AG09309 (cell line): ENCODE measurements around the gene FGF14.

ENCODE experiments used
- DNase-seq: peaks from one replicate; pipeline ENCODE4 v3.0.0-alpha.2; 2010; ENCODE audit warnings: low read depth
- H3K4me3 ChIP-seq: 2 replicates; pipeline ENCODE4 v1.5.1; 2011; ENCODE audit warnings: mild to moderate bottlenecking, low read depth, low read length, moderate library complexity; ENCODE audit not compliant: control insufficient read depth
- CTCF ChIP-seq: IDR thresholded peaks from 2 replicates; pipeline ENCODE4 v1.5.1; 2011; ENCODE audit warnings: mild to moderate bottlenecking, low read depth, low read length, inconsistent platforms; ENCODE audit not compliant: insufficient read depth, control insufficient read depth; ENCODE audit errors: missing control alignments

Gene FGF14

GRCh38 chr13:101767131-101767530 is 634.7 kb downstream of the FGF14 start:
- TF ChIP-seq CTCF: no peak
- no peak for DNase-seq
- H3K4me3 ChIP-seq: no peak overlapping the region

GRCh38 chr13:101763191-101763590 is 638.7 kb downstream of the FGF14 start:
- no peak for DNase-seq
- H3K4me3 ChIP-seq: no peak overlapping the region
- TF ChIP-seq CTCF: no peak

- peak; percentile 14 for DNase-seq
- peak; percentile 49 for TF ChIP-seq CTCF
- no peak overlapping the region for H3K4me3 ChIP-seq
Observed at GRCh38 chr13:101757446-101758039, 644.3 kb downstream of the FGF14 start.

- TF ChIP-seq CTCF: no peak
- no peak overlapping the region for H3K4me3 ChIP-seq
- no peak for DNase-seq
Observed at GRCh38 chr13:101755228-101755887, 646.5 kb downstream of the FGF14 start.

- H3K4me3 ChIP-seq: no peak overlapping the region
- TF ChIP-seq CTCF: no peak
- DNase-seq: no peak
Observed at GRCh38 chr13:101752432-101752831, 649.4 kb downstream of the FGF14 start.

GRCh38 chr13:101751488-101751887 is 650.4 kb downstream of the FGF14 start:
- DNase-seq: peak; percentile 2
- H3K4me3 ChIP-seq: no peak overlapping the region
- no peak for TF ChIP-seq CTCF
